Stimulated activated CD4-positive, alpha-beta T cell treated with anti-CD3 and anti-CD28 coated beads, Interleukin-4, amount 100 ng/mL, for 4 hours (primary cell): ENCODE measurements around the gene DFFA.
"Not testable (repeated sequence)": the region's sequence is repeated elsewhere in the genome, so short reads cannot be mapped to it uniquely, and the experiment has no call there.

Experiments used
- DNase-seq, 2 experiments: peaks; one replicate each; pipeline ENCODE4 v3.0.0-alpha.2; 2020

DFFA gene

GRCh38 chr1:10457462-10457861 is 14.9 kb downstream of the DFFA start:
- not testable (repeated sequence) for DNase-seq

DNA sequence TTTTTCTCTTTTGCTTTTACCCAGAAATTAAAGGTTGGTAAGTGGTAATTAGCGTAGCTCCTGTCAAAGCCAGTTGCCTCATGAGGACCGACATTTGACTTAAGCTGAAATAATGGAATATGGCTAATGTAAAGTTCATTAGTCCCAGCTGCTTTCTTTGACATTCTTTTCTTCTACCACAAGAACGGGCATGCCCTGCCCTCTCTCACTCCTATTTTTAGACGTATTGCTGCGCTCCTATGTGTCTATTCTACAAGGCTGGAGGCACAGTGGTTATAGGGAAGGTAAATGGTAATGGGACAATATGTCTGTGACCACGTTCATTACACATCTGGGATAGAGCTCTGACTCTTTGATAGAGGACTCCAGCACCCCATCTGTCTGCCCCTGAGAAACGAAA is 15.7 kb downstream of the DFFA start:
- DNase-seq: no peak

DNA sequence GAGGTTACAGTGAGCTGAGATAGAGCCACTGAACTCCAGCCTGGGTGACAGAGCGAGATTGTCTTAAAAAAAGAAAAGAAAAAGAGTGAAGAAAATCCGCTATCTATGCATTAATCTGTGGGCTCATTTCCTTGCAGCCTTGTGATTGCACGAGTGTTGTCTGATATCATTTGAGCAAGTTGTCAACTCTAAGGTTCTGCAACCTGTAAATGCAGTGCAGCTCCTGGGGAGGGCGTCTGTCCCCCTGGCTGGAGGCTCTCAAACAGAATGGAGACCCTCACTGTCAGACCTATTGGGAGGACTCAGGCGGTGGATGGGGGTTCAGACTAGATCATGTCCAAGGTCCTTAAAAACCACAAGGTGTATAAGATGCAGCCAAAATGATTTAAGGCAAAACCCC is 16.3 kb downstream of the DFFA start:
- DNase-seq: no peak

- DNase-seq: no peak
These were observed 21.0 kb downstream of the DFFA start for GRCh38 chr1:10451287-10451686.

- no peak for DNase-seq
These were observed 21.5 kb downstream of the DFFA start for GRCh38 chr1:10450836-10451235.

DNA sequence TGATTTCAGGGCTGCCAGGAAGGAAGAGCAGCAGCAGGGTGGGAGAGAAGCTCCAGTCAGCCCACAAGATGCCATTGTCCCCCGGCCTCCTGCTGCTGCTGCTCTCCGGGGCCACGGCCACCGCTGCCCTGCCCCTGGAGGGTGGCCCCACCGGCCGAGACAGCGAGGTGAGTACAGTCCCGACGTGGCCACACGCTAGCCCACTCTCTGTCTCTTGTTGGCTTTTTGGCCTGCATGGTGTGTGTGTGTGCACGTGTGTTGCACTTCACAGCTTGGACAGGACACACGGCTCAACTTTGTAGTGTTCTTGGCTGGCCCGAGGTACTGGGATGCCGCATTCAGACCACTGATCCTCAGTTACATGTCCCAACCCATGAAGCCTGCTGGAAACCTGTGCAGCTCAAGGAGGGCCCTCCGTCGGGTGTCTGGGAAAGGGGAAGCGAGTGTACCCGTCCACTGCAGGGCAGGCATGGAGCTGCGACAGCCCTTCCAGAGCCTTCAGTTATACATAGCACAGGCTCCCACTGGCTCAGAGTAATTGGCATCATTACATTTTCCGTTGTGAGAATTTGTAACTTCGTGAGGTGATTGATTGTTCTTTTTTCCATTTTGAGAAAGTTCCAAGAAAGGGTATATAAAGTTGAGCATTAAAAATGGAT is 22.0 kb downstream of the DFFA start:
- no peak for DNase-seq

GRCh38 chr1:10449751-10450150 is 22.6 kb downstream of the DFFA start, which contains the start of gene CORT:
CORT (plus strand) TSS chr1:10450031; CDS start chr1:10450224, 193 bp downstream.
- no peak for DNase-seq

GRCh38 chr1:10446790-10447422 is 25.4 kb downstream of the DFFA start:
- no peak for DNase-seq

DNA sequence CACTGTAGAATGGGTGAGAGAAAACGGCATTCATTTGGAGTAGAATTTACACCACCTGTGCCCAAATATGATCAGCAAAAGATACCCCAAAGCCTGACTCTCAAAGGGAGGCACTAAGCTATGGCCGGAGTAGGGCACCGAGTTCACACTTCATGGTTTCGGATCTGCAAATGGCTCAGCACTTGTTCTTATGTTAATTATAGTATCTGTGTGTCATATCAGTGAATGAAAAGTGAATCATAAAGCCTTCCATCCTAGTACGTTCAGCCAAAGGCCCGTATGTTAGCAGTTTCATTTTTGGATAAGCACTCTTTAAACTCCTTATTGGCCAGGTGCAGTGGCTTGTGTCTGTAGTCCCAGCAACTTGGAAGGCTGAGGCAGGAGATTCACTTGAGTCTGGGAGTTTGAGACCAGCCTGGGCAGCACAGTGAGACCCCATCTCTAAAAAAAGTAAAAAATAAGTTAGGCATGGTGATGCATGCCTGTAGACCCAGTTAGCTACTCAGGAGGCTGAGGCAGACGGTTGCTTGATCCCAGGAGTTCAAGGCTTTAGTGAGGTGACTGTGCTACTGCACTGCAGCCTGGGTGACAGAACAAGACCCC is 27.4 kb downstream of the DFFA start:
- DNase-seq: no peak

- DNase-seq: no peak
These were observed 28.1 kb downstream of the DFFA start for GRCh38 chr1:10444248-10444647.

- no peak for DNase-seq
These were observed 31.5 kb downstream of the DFFA start for GRCh38 chr1:10440794-10441193.

DNA sequence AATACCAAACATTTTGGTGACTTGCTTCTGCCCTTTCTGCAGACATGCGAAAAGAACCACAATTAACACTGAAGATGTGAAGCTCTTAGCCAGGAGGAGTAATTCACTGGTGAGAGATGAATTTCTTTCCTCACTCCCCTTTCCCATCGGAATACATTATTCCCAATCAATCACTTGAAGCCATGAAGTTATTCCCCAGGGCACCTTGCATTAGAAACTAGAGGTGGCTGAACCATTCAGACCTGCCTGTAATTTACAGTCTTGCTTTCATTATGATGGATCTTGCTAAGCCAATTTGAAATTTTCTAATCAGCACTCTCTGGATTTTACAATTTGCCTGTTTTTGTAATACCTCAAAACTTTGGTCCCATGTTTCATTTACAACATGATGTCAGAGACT is 32.0 kb downstream of the DFFA start:
- no peak for DNase-seq

GRCh38 chr1:10438677-10439163 is 33.6 kb downstream of the DFFA start:
- DNase-seq: no peak

DNA sequence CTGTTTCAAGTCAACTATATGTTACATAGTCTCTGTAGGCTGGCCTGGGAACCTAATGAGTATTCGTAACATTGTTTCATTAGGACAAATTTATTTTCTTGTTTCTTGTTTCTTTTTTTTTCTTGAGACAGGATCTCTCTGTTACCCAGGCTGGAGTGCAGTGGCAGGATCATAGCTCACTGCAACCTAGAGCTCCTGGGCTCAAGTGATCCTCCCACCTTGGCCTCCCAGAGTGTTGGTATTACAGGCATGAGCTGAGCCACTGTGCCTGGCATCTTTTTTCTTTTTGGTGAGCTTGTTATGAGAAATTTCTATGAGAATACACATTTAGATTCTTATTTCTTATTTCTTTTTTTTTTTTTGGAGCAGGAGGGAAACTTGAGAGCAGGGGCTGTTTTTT is 35.3 kb downstream of the DFFA start:
- no peak for DNase-seq

DNA sequence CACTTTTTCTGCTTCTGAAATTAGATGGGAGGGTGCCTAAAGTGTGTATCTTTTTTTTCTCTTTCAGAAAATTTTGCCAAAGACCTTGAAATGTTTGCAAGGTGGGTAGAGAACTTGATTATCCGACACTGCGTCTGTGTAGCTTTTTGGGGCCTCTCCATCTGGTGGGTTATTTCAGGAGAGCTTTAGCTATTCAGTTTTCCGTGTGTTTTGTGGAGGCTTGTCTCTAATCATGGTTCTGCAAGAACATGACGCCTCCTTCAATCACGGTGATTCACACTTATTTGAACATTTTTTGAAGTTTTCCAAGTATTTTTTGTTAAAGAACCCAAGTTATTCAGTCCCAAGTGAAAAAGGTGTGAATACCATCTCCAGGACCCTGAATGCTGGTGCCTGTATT is 37.7 kb downstream of the DFFA start:
- no peak for DNase-seq

DNA sequence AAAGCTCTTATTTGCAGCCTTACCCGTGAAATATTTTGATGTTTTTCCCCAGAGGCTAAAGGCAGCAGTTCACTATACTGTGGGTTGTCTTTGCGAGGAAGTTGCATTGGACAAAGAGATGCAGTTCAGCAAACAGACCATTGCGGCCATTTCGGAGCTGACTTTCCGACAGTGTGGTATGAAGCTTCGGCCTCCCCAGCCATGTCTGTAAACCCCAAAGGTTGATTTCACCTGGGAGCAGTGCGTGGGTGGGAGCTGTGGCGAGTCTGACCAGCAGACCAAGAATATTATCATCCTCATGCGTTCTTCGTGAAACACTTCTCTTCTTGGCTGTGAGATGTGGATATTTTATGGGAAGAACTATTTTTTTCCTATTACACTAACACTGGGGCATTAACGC is 38.5 kb downstream of the DFFA start:
- no peak for DNase-seq

- DNase-seq: no peak
These were observed 39.2 kb downstream of the DFFA start for GRCh38 chr1:10432910-10433700.

GRCh38 chr1:10431070-10431730 is 41.1 kb downstream of the DFFA start:
- DNase-seq: no peak

DNA sequence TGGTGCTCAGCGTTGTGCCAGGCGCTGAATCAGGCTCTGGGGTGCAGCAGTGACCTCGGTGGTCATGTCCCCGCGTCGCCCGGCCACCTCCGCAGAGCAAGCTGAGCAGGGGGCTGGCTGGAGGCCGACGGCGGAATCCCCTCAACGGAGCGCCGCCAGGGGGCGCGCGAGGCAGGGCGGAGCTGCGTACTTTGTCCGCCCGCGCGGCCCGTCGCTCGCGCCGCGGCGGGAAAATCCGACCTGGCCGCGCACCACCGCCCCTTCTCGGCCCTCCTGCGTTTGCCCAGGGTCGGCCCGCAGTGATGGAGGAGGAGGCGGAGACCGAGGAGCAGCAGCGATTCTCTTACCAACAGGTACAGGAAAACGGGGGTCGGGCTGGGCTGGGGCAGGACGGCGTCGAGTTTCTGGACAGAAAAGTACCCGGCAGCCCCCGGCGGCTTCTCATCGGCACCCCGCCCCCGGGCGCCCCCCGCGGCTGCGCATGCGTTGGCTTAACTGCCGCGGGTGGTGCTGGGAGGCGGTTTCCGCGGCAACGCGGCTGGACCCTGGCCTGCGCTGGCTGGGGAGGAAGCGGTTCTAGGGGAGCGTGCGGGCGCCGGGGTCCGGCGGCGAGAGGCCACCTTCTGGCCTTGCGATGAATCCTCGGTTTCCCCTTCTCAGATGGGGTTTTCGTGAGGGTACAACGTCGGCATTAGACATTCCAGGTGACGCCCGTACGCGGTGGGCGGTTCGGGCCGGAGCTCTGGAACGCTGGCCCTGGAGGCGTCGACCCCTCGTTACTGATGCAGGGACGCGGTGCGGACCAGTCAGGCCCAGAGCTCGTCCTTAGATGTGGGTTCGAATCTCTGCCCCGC is 41.9 kb downstream of the DFFA start, which contains the start of gene CENPS:
Gene CENPS, plus strand, starts transcription at position 218 of the 854 bp plus-strand sequence. Its CDS starts 85 bp downstream, at position 303.
- DNase-seq: peak; percentile 88 to 96

DNA sequence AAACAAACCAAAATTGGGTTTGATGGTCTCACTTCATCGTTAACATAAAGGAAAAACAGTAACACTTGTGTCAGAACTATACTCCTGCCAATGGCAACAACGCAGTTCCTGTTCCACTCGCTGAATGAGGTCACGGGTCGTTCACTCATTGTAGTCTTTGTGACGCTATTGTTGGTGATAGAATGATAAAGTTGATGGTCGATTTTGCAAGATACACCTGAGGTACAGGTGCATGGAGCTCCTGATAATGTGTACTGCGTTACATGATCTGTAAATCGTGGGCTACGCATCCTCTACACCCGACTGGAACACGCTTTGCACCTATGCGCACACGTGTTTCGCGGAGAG is 42.5 kb downstream of the DFFA start:
- no peak for DNase-seq

DNA sequence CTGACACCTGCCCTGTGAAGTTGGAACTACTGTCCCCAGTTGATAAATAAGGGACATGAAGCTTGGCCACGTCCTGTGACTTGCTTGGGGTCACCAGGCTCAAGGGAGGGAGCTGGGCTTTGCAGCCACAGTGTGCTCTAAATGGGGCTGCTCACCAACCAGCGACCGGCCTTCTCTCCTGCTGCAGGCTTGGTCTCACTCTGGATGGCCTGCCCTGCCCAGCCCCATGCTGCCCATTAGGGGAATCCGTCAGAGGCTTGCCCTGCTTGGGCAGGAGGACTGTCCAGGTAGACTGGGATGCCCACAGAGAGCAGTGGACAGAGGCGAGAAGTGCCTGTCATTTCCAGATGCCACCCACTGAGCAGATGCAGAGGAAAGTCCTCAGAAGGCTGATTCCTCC is 43.3 kb downstream of the DFFA start:
- DNase-seq: no peak

- DNase-seq: not testable (repeated sequence)
These were observed 45.8 kb downstream of the DFFA start for GRCh38 chr1:10426535-10426848.
